ENCODE measurements around the gene PCSK5.

- TF ChIP-seq CTCF (IDR thresholded peaks at IDR 0.05) (no peak), POLR2A (IDR thresholded peaks at IDR 0.05) (no peak)
Observed at GRCh38 chr9:76158713-76159112, 268.2 kb downstream of the PCSK5 start.
